NT2/D1 (cell line): ENCODE measurements around the gene RNU6-1.

Source experiments
- SUZ12 ChIP-seq: IDR thresholded peaks from 2 replicates; pipeline ENCODE4 v1.6.1; 2011; ENCODE audit not compliant: insufficient read length, insufficient read depth; ENCODE audit errors: extremely low read depth
- YY1 ChIP-seq: IDR thresholded peaks from 2 replicates; pipeline ENCODE4 v1.6.1; 2011; ENCODE audit not compliant: insufficient read length, insufficient read depth
- ZNF274 ChIP-seq: IDR thresholded peaks from 2 replicates; pipeline ENCODE4 v1.6.1; 2011; ENCODE audit warnings: mild to moderate bottlenecking, low read depth, low read length

DNA sequence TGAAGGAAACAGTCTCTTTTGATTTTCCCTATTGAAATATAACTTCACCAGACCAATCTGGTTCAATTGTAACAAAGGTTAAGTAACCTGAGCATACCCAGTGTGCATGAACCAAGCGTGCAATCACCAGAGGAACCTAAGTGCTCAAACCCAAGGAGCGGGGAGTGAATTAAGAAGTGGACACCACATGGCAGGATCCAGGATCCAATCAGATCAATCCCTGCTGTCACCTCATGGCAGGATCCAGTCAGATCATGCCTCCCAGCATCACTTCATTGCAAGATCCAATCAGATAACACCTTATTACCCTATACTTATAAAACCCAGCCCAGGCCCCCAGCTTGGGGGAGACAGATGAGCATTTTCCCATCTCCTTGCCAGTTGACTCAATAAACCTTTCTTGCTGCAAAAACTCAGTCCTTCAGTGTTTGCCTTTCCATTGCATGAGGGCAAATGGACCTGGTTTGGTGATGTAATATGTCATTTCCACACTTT is 38.9 kb upstream of the RNU6-1 start:
- TF ChIP-seq YY1 (no peak), SUZ12 (no peak), ZNF274 (no peak)
